DMS153 treated with DMSO at 0.1 percent for 48 hours (cell line): ENCODE results near the gene COL23A1.
"Not testable (repeated sequence)": the region's sequence is repeated elsewhere in the genome, so short reads cannot be mapped to it uniquely, and the experiment has no call there.

Source experiments
- DNase-seq: peaks from one replicate; lab custom pipeline; 2025; ENCODE audit not compliant: unreplicated experiment; lab: John Stamatoyannopoulos, UW

COL23A1 gene

DNA sequence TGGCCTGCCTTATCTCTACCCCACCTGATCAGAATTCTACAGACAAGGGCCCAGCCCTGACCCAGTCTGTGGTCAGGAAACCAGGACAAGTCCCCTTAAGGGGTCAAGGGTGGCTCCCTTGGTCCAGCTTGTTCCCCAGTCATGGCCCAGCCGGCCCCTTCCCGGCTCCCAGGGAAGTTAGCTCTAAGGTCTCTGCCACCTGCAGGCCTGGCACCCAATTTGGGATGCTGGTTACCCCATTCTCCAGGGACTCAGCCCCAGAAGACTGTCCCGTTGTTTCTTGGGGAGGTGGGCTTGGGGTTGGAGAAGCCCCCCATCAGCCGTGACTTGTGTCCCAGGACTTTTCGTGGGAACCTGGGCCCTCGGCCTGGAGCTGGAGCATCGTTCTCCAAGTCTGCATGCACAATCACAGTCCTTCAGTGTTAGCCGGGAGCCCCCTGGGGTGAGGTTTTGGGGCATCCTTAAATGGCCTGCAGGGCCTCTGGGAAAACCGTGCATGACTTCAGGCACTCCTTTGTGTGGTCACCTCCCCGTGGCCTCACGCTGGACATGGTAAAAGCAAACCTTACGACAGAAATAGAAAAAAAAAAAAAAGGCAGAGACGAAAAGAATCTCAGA, 206.8 kb downstream of the COL23A1 start:
- DNase-seq, result no peak

DNA sequence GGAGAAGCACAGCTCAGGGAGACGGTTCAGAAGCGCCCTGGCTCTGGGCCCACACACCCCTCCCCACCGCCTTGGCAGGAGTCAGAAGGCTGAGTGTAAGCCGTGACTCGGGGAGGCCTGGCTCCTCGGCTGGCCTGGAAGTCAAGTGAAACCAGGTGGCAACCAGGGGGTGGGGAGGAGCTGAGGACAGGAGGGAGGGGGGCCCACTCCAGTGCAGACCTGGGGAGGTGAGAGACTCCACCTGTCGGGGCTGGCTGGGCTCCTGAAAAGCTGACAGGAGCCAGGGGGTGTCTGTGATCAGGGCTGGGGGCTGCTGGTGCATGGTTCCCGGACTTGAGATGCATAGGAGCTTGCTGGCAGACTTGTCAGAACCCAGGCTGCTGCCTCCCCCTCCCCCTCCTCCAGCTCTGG, 207.4 kb downstream of the COL23A1 start:
- DNase-seq, result no peak

DNA sequence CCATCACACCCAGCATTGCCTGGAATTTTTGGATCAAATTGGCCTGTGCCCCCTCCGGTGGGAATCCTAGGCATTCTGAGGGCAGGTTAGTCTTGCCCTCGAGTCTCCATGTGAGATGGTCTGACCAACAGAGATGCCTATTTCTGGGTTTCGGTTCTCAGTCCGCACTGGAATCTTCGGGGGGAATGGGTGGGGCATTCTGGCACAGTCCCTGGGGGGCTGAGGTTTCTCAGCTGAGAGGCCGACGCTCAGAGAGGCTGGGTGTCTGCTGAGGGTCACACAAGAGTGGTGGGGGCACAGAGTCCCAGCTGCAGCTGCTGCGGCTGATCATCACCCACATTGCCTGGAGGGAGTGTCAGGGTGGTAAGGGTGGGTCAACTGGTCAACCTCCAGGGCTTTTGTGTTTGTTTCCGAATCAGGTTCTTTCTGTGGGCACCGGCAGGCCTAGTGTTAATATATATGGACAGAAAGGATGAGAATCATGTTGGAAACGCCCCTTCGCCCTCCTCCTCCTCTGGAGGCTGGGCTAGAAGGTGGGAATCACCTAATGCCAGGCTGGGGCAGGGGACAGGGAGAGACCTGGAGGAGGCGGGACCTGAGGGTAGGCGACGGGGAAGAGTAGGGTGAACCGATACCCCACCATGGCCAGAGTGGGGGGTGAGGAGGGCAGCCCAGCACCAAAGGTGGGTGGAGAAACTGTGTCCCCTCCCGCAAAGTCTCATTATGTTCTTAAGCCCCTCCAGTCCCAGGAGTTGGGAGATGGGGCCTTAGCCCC, 208.1 kb downstream of the COL23A1 start:
- no peak for DNase-seq

DNA sequence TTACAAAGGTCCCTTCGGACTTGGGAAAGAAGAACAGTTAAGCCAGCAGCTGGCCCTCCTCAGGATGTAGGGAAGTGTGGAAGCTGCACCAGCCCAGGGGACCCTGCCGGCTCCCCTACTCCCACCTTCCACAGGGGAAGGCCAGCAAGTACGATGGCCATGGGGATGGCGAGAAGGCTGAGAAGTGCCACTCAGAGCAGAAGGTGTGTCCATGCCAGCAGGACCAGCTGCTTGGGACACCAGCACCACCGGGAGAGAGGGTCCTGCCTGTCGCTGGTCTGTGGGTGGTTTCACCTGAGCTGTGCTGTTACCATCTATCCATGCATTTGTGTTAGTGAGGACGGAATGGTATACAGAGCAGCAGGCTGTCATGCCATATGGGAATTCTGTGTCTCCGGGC, 209.0 kb downstream of the COL23A1 start:
- DNase-seq, result no peak

DNA sequence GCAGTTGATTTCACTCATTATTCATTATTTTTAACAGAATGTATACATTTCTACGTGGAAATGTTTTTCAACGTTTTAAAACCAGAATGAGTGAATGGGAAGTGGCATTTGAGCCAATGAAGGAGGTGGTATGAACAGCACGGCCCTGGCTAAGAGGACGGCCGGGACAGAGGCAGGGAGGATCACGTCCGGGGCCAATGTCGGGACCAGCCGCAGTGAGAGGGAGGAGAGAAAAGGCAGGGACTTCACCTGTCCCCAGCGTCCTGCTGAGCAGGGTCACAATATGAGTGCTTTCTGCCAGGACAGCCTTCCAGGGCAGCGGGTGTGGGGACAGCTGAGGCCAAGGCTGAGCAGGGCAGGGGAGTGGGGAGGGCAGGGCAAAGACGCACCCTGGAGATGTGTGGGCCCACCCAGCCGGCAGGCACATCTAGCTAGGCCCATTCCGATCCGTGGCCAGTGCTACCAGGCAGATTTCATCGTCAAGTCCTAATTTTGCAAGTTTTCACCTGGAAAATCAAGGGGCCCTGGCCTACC, 209.6 kb downstream of the COL23A1 start:
- DNase-seq, result no peak

DNA sequence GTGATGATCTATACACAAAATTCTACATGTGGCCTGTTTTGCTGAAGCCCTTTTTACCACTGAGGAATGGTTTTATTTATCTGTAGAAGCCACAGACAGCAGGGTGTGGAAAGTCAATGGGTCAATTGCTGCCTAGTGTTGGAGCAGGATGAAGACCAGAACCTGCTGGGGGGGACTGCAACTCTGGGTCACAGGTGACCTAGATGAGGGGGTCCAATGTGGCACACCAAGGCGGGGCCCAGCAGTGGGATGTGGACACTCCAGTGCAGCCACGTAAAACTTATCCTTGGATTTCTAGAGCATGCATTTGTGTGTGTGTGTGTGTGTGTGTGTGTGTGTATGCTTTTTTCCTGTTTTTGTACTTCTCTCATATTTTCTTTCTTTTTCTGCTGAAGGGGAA, 210.1 kb downstream of the COL23A1 start:
- no peak for DNase-seq

DNA sequence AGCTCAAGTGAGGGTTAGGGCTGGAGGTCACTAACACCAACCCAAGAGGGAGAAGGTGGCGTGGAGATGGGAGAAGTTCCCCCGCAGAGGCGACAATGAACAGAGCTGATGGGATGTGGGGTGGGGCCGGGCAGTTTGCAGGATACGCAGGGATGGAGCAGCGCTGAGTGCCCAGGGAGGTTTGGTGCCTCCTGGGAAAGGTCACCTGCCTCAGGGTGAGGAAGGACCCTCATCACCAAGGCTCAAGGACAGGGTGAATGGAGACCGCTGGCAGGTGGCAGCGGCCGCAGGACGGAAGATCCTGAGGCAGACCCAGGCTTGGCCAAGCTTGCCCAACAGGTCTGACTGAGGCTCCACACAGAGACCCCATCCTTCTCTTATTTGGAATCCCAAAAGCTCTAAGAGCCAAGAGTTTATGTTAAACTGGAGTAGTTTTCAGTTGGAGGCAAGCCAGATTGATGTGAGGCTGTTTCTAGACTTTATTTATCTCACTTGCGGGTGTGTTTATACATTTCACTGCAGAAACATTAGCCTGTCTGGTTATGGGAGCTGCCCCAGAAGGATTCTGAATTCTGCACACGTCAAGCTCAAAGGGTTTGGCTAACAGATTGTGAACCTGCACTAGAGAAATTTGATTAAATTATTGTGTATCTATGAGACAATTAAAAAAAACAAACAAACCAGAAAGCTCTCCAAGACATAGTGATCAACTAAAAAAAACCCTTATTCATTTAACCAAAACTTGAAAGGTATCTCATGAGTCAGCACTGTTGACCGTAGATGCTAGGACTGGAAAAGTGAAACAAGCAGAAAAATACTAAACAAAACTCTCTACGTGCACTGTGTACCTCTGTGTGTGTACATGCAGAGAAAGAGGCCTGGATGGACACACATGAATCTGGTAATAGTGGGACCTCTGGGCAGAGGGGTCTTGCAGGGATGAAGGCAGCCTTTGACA, 211.4 kb downstream of the COL23A1 start:
- DNase-seq, result no peak

DNA sequence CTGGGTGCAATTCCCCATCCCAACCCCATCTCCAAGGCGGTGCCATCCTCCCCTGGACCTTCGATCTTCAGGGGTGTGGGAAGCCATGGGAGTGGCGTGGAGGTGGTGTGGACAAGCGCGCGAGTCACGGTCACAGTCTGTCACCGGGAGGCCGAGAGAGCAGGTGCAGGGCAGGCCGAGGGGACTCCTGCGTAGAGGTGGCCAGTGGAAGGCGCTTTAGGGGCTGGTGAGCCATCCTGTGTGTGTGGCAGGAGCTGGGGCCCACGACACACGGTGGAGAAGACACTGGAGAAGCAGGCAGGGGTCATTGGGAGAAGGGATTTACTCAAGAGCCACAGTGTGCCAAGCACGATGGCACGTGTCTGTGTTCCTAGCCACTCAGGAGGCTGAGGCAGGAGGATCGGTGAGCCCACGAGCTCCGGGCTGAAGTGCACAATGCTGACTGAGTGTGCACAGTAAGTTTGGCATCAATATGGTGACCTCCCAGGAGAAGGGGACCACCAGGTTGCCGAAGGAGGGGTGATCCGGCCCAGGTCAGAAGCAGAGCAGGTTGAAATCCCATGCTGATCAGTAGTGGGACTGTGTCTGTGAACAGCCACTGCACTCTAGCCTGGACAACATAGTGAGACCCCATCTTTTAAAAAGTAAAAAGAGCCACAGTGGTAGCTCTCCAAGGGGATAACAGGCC, 212.5 kb downstream of the COL23A1 start:
- DNase-seq, result no peak

DNA sequence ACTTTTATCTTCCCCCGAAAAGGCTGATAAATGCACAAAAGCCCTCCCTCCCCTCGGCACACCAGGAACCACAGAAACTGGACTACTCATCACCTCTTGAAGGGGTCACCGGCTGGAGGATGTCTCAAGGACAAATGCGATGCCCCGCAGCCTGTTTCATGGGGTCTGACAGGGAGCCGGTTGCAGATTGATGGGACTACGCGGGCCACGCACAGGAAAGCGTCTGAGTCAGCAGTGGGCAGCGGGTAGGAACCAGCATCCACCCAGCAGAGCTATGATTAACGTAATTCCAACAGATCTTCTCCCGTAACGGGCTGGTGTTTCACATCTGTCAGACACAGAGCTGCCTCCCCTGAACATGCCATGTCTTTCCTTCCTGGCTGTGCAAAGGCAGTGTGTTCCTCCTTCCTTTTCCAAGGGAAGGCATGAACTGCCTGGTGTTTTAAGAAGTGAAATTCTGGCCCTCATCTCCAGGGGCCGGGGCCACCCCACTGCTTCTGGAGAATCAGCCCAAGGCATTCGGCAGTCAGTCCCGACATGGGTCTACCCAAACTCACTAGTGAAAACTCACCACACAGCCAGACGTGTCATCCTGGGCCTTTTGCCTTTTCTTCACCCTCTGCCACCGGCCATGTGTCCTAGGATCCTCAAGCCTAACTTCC, 213.1 kb downstream of the COL23A1 start:
- DNase-seq, result no peak

DNA sequence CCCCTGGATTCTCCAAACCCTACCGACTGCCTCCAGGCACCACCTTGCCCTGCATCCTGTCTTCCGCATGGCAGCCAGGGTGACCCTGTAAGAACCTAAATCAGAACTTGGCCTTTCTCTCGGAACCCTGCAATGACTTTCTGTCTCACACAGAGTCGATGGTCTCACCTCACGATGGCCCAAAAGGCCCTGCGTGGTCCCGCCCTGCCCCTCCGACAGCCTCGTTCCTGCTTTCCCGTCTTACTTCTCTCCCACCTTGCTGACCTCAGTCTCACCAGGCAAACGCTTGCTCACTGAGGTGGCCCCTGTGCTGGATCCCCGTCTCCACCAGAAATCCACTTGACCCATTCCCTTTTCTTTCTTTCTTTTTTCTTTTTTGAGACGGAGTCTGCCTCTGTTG, 214.8 kb downstream of the COL23A1 start:
- no peak for DNase-seq

DNA sequence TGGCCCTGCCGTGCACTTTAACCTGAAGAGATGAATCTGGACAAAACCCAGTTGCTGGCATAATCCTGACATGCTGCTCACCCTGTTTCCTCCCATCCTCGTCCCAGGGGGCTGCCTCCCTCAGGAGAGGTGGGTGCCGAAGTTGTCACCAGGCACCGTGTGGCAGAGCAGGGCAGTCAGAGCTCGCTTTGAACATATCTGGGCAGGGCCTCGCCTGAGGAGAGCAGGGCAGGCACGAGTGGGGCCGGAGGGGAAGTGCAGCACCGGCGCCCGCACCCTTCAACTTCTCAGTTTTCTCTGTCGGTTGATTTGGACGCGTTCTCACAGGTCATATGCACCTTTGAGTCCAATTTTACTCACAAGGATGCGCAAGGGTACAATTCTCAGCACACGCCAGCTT, 216.5 kb downstream of the COL23A1 start:
- no peak for DNase-seq

DNA sequence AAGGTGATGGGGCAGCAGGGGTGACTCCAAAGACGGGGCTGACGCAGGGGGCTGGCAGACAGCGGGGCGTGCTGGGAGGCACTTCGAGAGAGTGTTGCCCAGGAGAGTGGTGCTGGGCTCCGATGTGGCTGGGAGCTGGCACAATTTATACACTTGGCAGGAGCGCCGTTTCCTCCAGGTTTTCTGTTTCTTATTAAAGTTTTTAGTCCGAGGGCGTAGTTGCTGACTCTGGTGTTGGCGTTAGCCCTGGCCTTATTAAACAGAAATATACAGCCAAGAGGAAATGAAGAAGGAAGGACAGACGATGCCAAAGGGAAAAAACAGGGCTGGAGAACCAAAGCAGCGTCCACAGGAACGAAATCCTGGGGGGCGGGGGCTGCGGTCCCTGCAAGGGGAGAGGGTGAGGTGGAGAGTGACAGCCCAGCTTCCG, 218.0 kb downstream of the COL23A1 start:
- no peak for DNase-seq

DNA sequence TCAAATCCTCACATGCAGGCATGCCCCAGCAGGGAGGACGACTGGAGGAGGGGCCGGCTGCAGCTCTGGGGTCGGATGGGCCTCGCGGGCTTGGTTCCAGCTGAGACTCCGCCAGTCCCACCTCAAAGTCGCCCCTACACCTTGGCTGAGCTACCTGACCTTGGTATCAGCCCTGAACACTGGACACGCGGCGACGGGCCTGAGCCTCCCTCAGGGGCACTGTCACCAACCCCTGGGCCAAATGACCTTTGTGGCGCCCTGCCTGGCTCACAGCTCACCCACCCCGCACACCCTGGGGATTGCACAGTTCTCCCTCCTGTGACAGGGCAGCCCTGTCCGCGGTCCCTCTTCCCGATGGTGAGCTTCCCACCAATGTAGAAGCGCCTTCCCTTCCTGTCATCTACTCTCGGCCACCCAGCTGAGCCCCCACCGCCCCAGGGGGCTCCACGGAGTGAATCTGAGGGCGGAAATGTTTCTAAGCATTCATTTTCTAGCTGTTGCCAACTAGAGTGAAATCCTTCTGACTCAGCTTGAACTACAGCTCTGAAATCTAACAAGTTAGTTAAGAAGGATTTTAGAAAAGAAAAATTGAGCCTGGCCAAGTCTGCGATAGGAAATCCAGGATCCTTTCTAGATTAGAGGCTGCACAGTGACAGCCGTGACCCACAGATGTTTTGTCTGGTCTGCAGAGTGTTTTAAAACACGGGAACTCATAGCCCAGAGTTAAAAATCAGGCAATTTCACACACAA, 218.7 kb downstream of the COL23A1 start:
- no peak for DNase-seq

DNA sequence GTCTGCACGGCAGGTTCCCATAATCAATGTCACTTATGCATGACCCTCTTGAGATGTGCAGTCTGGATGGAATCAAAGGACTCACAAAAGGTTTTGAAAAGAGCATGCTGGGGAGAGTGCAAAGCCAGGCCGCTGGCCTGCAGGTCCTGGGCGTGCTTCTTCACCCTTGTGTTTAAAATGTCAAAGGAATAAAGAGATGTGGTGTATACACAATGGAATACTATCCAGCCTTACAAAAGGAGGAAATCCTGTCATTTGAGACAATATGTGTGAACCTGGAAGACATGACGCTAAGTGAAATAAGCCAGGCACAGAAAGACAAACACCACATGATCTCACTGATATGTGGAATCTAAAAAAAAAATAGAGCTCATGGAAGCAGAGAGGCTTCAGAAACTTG, 220.1 kb downstream of the COL23A1 start:
- no peak for DNase-seq

DNA sequence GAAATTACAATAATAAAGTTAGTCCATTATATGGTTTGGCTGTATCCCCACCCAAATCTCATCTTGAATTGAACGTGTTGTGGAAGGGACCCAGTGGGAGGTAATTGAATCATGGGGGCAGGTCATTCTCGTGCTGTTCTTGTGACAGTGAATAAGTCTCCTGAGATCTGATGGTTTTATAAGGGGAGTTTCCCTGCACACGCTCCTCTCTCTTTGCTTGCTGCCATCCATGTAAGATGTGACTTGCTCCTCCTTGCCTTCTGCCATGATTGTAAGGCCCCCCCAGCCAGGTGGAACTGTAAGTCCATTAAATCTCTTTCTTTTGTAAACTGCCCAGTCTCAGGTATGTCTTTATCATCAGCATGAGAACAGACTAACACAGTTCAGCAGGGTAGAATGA, 220.7 kb downstream of the COL23A1 start:
- not testable (repeated sequence) for DNase-seq

DNA sequence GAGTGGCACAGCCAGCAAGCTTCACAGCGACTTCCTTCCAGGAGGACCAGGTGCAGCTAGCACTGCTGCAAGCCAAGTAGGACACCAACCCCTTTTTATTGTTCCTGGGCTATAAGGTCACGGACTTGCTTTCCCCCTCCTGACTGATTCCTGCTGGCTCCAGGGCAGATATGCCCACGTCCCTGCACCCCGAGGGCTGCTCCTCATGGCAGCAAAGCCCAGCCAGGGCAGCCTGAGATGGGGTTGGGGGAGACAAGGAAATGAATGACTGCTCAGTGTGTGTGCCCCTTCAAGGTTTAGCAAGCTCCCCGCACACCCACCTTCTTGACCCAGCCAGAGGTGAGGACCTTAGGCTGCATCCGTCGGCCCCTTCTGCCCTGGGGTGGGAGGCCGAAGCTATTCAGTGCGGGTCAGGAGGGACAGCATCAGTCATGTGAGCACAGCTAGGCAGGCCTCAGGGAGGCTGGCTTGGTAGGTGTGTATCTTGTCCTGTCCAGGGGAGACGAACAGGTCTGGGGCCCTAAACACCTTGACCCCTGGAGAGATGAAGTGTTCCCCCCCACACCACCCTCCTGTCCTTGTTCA, 221.4 kb downstream of the COL23A1 start:
- DNase-seq, result no peak

DNA sequence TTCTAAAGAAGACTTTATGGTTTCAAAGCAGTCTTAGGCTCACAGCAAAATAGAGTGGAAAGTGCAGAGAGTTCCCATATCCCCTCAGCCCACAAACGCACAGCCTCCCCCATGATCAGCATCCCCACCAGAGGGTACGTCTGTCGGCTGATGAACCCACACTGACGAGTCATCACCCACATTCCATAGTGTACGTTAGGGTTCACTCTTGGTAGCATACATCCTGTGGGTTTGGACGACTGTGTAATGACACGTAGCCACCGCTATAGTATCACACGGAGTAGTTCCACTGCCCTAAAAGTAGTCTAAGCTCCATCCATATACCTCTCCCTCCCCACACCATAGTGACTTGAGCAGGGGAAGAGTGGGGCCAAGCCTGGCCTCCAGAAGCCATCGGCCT, 221.9 kb downstream of the COL23A1 start:
- no peak for DNase-seq

DNA sequence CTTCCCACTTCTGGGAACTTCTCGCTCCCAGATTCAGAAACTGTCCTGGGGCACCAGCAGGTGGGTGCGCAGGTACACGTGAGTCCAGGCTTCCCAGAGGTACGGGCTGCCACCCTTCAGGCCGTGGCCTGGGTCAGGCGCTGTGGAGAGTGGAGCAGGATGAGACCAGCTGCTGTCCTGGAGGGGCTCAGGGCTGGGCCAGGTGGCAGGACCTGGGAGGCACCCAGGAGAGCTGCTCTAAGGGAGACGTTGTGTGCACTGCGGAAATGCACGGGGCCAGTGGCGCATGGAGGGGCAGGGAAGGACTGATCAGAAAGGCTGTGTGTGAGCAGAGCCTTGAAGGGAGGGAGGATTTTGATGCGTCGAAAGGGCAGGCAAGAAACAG, 222.5 kb downstream of the COL23A1 start:
- DNase-seq, result no peak

DNA sequence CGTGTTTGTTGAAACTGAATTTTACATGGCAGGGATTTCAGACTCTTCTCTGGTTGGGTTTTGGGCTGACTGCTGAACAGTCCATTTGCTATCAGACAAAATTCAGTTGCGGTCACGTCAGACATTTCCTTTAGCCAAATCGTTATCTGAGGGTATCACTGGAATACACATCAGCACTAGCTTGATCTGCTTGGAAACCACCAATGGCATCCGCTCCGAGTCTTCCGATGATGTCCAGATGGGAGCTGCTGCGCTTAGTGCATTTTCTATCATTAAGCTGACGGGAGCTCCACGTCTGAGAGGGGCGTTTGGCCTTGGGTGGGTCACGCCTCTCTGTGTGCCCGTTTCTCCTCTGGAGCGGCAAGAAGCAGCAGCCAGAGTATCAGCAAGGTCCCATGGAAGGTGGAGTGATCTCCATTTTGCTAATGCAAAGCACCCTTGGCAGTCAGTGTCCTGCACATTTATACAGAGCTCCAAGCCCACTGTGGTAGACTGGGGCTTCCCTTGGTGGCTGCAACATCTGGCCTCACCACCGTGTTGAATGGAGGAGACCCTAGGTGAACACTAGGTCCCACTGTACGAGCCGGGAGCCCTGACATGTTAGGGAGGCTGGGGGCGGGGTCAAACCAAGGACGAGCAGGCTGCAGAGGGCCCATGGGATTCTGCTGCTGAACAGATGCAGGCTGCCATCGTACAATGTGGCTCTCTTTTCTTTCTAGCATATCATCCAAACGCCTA, 223.0 kb downstream of the COL23A1 start:
- DNase-seq, result no peak
